Gastrocnemius medialis (tissue), 4 donors: ENCODE results near the gene ERBB2. TPM values are rescaled to one million over a fixed set of nuclear protein-coding genes. Genes with fewer than 3 reads are reported as not detected.

Experiments
- ATAC-seq, 2 donors: fragments of 150-250 bp; one replicate each; pipeline ENCODE4 v1.9.1; 2016
- DNase-seq, 2 donors: peaks; one replicate each; pipeline ENCODE4 v3.0.0-alpha.2; 2019
- H3K27ac ChIP-seq, 4 donors: fragments of 200-600 bp; sonication (generic); 1 replicate in 1 of 4; 2 replicates in 3 of 4; pipeline ENCODE4 v1.5.1; 2016 to 2018; ENCODE audit warnings: mild to moderate bottlenecking in 2 of 4, moderate library complexity in 1 of 4
- H3K27me3 ChIP-seq, 3 donors: fragments of 200-600 bp; sonication (generic) in 2 of 3; 1 replicate in 1 of 3; 2 replicates in 2 of 3; pipeline versions ENCODE4 v1.5.1 to v1.6.0; 2016 to 2019; ENCODE audit warnings: mild to moderate bottlenecking in 1 of 3, moderate library complexity in 1 of 3
- H3K36me3 ChIP-seq, 2 donors: fragments of 200-600 bp; sonication (generic) in 1 of 2; one replicate each; pipeline ENCODE4 v1.5.1; 2017 to 2018
- H3K4me1 ChIP-seq, 2 donors: fragments of 200-600 bp; sonication (generic) in 1 of 2; one replicate each; pipeline ENCODE4 v1.5.1; 2016 to 2017; ENCODE audit warnings: mild to moderate bottlenecking in 2 of 2
- H3K4me3 ChIP-seq, 4 donors: fragments of 200-600 bp; sonication (generic) in 3 of 4; 1 replicate in 1 of 4; 2 replicates in 3 of 4; pipeline ENCODE4 v1.5.1; 2016 to 2019; ENCODE audit warnings: mild to moderate bottlenecking in 2 of 4
- H3K9me3 ChIP-seq, 3 donors: fragments of 200-600 bp; sonication (generic) in 2 of 3; 1 replicate in 1 of 3; 2 replicates in 2 of 3; pipeline ENCODE4 v1.5.1; 2016 to 2019
- POLR2A ChIP-seq, 2 donors: fragments of 450-650 bp; IDR thresholded peaks; one replicate each; pipeline ENCODE4 v1.6.1; 2017; ENCODE audit warnings: antibody characterized with exemption in 2 of 2, mild to moderate bottlenecking in 2 of 2, moderate library complexity in 2 of 2
- in situ Hi-C, 4 donors: fragments of 200-750 bp; cut with MboI; loops; one replicate each; pipeline versions ENCODE4 v1.15.0 to v1.8.0; 2017; ENCODE audit warnings: low sequenced_read_pairs in 4 of 4
- intact Hi-C: fragments of 100-400 bp; cut with DNase I; formaldehyde crosslinking; loops from one replicate; pipeline ENCODE4 v1.15.1; 2023; ENCODE audit warnings: low total_unique reads
- total RNA-seq, 4 donors: library from RNA; depleted of rRNA; stranded (reverse); fragments of >200 nt; gene quantifications; one replicate each; pipeline versions ENCODE4 v1.1.0 to v1.2.3, GENCODE V29; 2016
- TF ChIP-seq, protein P1 (sequence below), 5 experiments: fragments of 450-650 bp in 3 of 5; fragments of 200-600 bp in 2 of 5; sonication (generic) in 2 of 5; IDR thresholded peaks in 4 of 5; conservative IDR thresholded peaks in 1 of 5; 1 replicate in 4 of 5; 2 replicates in 1 of 5; pipeline ENCODE4 v1.5.1; 2016 to 2019; ENCODE audit warnings: antibody characterized with exemption in 5 of 5, mild to moderate bottlenecking in 3 of 5, moderate library complexity in 3 of 5

Gene ERBB2
- total RNA-seq, 4 donors from 2014 or later: 6.0 to 26.4 (median 15.3) TPM

DNA sequence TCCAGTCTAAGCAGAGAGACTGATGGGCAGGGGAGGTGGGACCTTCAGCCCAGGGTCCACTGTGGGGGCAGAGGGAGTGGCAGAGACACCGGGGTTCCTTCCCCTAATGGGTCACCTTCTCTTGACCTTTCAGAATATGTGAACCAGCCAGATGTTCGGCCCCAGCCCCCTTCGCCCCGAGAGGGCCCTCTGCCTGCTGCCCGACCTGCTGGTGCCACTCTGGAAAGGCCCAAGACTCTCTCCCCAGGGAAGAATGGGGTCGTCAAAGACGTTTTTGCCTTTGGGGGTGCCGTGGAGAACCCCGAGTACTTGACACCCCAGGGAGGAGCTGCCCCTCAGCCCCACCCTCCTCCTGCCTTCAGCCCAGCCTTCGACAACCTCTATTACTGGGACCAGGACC, 27.7 kb downstream of the ERBB2 start:
- H3K9me3 ChIP-seq: no peaks in the 10 kb centered on the region
- ATAC-seq: no peak
- TF ChIP-seq, protein P1, sequence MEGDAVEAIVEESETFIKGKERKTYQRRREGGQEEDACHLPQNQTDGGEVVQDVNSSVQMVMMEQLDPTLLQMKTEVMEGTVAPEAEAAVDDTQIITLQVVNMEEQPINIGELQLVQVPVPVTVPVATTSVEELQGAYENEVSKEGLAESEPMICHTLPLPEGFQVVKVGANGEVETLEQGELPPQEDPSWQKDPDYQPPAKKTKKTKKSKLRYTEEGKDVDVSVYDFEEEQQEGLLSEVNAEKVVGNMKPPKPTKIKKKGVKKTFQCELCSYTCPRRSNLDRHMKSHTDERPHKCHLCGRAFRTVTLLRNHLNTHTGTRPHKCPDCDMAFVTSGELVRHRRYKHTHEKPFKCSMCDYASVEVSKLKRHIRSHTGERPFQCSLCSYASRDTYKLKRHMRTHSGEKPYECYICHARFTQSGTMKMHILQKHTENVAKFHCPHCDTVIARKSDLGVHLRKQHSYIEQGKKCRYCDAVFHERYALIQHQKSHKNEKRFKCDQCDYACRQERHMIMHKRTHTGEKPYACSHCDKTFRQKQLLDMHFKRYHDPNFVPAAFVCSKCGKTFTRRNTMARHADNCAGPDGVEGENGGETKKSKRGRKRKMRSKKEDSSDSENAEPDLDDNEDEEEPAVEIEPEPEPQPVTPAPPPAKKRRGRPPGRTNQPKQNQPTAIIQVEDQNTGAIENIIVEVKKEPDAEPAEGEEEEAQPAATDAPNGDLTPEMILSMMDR (IDR thresholded peaks at IDR 0.05 in 4 of 5, conservative IDR thresholded peaks at IDR 0.05 in 1 of 5): no peak
- TF ChIP-seq POLR2A (IDR thresholded peaks at IDR 0.05): no peak
- H3K27ac ChIP-seq: no peak overlapping the region
- DNase-seq: no peak
- in situ Hi-C loops: no loop called here
- intact Hi-C loops: no loop called here
- H3K4me1 ChIP-seq: peaks cover 7 to 9% of the 10 kb centered on the region in 2 donors
- no peaks in the 10 kb centered on the region for H3K27me3 ChIP-seq
- no peak overlapping the region for H3K4me3 ChIP-seq
- peaks cover 0 to 26% of the 10 kb centered on the region in 2 donors for H3K36me3 ChIP-seq

DNA sequence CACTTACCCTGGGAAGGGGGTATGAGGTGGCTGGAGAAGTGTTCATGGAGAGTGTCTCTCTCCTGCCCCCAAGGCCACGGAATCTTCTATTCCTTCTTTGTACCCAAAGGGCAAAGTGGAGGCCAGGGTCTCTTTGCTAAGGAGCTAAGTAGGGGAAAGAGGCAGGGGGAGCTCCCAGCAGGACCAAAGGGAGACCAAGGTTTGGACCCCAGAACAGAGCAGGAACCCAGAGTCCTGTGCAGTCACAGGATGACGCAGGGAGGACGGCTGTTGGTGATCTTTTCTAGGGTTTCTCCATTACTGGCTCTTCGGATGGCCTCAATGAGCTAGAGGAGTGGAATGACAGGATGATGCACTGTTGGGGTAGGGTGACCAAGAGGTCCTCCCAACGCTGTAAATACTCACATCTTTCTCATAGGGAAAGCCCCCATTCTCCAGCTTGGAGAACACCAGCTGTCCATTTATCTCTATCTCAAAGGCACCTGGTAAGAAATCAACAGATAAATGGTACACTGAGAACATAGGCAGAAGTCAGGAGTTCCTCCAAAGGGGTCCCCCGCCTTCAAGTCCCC, 29.5 kb downstream of the ERBB2 start:
- Histone ChIP-seq H3K27ac (peak overlapping the region; percentile 84 to 89 (median 87)), H3K4me3 (peak overlapping the region; percentile 78 to 92 (median 89)), H3K9me3 (no peaks in the 10 kb centered on the region), H3K27me3 (no peaks in the 10 kb centered on the region), H3K36me3 (peaks cover 0 to 26% of the 10 kb centered on the region in 2 donors), H3K4me1 (peaks cover 7 to 9% of the 10 kb centered on the region in 2 donors)
- no peak for TF ChIP-seq POLR2A (IDR thresholded peaks at IDR 0.05)
- TF ChIP-seq, protein P1 (IDR thresholded peaks at IDR 0.05 in 4 of 5, conservative IDR thresholded peaks at IDR 0.05 in 1 of 5): no peak
- DNase-seq (no peak), ATAC-seq (no peak)
- intact Hi-C loops (no loop called here), in situ Hi-C loops (no loop called here)

DNA sequence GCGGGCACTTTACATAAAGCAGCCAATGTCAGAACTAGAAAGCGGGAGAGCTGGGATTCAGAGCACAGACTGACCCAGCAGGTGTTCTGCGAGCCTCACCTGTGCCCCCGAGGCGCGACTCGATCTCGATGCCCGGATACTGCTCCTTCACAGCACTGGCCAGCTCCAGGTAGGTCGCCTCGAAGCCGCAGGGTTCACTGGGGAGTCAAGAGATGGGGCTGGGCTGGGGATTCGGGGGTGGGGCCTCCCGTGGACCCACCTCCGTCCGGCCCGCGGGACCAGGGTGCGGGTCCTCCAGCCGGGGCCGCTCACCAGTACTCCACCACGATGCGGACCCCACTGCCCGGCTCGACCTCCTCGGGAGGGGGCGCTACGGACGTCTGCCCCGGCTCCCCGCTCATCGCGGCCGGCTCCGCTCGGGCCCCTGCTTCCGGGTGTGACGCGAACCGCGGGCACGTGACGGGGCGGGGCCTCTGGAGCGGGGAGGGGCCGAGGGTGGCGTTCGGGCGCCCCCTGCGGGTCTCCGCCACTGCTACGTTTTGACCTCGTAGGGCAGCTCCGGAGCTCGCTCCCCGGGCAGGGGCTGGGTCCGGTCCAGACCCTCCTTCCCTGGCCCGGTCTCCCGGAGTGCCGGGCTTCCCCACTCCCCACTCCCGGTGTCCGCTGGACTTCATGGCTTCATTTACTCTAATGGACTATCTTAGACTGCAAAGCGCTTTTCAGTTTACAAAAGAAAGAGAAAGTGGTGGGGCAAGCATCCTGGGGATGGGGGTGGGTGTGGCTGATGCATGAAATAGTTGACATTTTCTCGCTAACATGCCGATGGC, 30.4 kb downstream of the ERBB2 start, which contains the start of gene MIEN1:
Gene MIEN1, minus strand, starts transcription at position 438 of the 827 bp plus-strand sequence. Its CDS starts 37 bp downstream, at position 401.
- intact Hi-C loops: loop anchor here (1.0 to 5.0 kb wide), 4 partner anchors 24 to 108 kb away; partner anchors contain the start of gene STARD3
- peak; percentile 65 to 87 for TF ChIP-seq POLR2A (IDR thresholded peaks at IDR 0.05)
- TF ChIP-seq, protein P1 (IDR thresholded peaks at IDR 0.05 in 4 of 5, conservative IDR thresholded peaks at IDR 0.05 in 1 of 5): peak; percentile 83 to 95 (median 92)
- H3K4me1 ChIP-seq: peaks cover 7 to 9% of the 10 kb centered on the region in 2 donors
- no peaks in the 10 kb centered on the region for H3K9me3 ChIP-seq
- H3K27me3 ChIP-seq: no peaks in the 10 kb centered on the region
- in situ Hi-C loops: no loop called here
- peak within 1 kb of the TSS; percentile 84 to 89 (median 87) for H3K27ac ChIP-seq
- DNase-seq (peak; percentile 80 to 86), ATAC-seq (peak; percentile 96)
- H3K36me3 ChIP-seq: peaks cover 0 to 26% of the 10 kb centered on the region in 2 donors
- peak within 1 kb of the TSS; percentile 78 to 92 (median 89) for H3K4me3 ChIP-seq

DNA sequence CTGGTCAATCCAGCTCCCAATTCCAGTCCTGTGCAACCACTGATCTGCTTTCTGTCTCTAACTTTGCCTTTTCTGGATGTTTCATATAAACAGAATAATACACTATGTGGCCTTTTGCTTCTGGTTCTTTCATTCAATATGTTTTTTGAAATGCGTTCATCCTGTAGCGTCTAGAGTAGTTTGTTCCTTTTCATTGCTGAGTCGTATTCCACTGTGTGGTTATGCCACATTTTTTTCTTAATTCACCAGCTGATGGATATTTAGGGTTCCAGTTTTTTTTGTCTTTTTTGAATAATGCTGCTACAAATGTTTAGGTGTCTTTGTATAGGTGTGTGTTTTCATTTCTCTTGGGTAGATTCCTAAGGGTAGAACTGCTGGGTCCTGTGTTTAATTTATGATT, 32.7 kb downstream of the ERBB2 start:
- intact Hi-C loops: loop anchor here (5.0 kb wide), 1 partner anchor 55 kb away; no protein-coding TSS in a partner anchor

More for the DNA sequence above, 32.7 kb downstream of the ERBB2 start:
- in situ Hi-C loops: no loop called here
- H3K4me3 ChIP-seq: no peak overlapping the region
- H3K9me3 ChIP-seq: no peaks in the 10 kb centered on the region
- ATAC-seq (no peak), DNase-seq (no peak)
- TF ChIP-seq POLR2A (IDR thresholded peaks at IDR 0.05): no peak
- TF ChIP-seq, protein P1 (IDR thresholded peaks at IDR 0.05 in 4 of 5, conservative IDR thresholded peaks at IDR 0.05 in 1 of 5): no peak
- H3K27ac ChIP-seq: no peak overlapping the region
- peaks cover 0 to 17% of the 10 kb centered on the region in 2 donors for H3K36me3 ChIP-seq
- H3K27me3 ChIP-seq: peaks cover 10 to 12% (median 11%) of the 10 kb centered on the region in 3 donors
- peaks cover 9% of the 10 kb centered on the region in 2 donors for H3K4me1 ChIP-seq
